SU-DHL-6 (cell line): Measurements from ENCODE around the gene NCMAP.

ENCODE experiments used
- EZH2phosphoT487 ChIP-seq: fragments of 200-600 bp; sonication (generic), shearing (Covaris generic); conservative IDR thresholded peaks from 2 replicates; pipeline ENCODE4 v1.6.1; 2018; ENCODE audit warnings: mild to moderate bottlenecking, antibody characterized with exemption, low read length, moderate library complexity, mixed read lengths
- TF ChIP-seq, protein P1 (sequence below): fragments of 200-600 bp; sonication (generic); IDR thresholded peaks from one replicate; pipeline ENCODE4 v1.5.1; 2017; ENCODE audit warnings: antibody characterized with exemption, mild to moderate bottlenecking, low read length, moderate library complexity; ENCODE audit not compliant: insufficient read depth, poor library complexity, severe bottlenecking

DNA sequence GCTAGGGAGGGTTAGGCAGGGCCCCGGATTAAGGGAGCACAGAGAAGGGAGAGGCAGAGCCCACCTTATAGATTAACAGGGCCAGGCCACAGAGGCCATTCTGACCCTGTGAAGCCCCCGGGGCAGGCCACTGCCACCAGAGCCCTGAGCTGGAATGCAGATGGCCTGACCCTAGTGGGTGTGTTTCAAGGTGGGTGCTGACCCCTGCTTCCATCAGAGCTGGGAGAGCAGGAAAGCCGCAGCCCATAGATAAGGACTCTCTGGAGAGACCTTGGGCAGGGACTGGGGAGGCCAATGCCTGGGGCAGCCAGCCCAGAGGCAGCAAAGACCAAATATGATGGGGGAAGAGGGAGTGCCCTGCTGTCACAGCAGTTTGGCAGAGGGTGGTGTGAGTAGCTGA is 35.9 kb downstream of the NCMAP start:
- TF ChIP-seq EZH2phosphoT487: no peak
- TF ChIP-seq, protein P1, sequence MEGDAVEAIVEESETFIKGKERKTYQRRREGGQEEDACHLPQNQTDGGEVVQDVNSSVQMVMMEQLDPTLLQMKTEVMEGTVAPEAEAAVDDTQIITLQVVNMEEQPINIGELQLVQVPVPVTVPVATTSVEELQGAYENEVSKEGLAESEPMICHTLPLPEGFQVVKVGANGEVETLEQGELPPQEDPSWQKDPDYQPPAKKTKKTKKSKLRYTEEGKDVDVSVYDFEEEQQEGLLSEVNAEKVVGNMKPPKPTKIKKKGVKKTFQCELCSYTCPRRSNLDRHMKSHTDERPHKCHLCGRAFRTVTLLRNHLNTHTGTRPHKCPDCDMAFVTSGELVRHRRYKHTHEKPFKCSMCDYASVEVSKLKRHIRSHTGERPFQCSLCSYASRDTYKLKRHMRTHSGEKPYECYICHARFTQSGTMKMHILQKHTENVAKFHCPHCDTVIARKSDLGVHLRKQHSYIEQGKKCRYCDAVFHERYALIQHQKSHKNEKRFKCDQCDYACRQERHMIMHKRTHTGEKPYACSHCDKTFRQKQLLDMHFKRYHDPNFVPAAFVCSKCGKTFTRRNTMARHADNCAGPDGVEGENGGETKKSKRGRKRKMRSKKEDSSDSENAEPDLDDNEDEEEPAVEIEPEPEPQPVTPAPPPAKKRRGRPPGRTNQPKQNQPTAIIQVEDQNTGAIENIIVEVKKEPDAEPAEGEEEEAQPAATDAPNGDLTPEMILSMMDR: no peak
